GM18511 (cell line): ENCODE results near the gene SLC6A3.

Experiments used
- ATAC-seq: cut with Tn5 transposase; IDR thresholded peaks from one replicate; pipeline ENCODE4 v1.9.1; 2021; ENCODE audit warnings: mild to moderate bottlenecking, moderate library complexity; ENCODE audit not compliant: unreplicated experiment

Gene SLC6A3

DNA sequence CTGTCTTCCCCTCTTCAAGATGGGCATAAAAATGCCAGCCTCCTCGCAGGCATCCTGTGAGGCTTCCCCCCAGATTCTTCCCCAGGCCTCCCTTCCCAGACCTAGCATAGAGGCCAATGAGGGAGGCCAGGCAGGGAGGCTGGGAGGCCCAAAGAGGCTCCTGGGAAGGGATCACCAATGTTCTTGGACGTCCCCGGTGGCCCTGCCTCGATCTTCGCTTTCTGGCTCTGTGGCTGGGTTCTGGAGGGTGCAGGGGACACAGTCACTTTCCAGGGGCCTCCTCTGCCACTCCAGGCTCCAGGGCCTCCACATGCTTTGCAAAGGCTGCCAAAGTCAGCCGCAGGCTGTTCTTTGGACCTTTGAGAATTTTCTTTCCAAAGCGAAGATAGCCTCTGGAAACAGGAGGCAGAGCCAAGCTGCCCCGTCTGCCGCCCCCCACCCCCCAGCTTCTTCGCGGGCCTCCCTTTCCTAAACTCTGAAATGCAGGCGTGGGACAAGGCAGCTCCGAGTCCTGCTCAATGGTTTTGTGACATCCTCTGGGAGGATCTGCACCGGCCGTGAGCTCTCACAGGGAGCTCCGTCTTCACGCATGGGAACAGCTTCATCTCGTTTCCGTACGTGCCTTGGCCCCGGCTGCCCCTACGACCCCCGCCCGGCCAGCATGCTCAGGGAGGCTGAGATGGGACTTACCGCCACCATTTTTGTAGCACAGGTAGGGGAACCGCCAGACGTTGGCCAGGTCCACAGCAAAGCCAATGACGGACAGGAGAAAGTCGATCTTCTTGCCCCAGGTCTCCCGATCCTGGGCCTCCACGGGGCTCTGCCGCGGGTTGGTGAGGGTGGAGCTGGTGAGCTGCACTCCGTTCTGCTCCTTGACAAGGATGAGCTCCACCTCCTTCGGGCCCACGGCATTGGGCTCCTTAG lies 2.8 kb downstream of the SLC6A3 start:
- no peak for ATAC-seq

DNA sequence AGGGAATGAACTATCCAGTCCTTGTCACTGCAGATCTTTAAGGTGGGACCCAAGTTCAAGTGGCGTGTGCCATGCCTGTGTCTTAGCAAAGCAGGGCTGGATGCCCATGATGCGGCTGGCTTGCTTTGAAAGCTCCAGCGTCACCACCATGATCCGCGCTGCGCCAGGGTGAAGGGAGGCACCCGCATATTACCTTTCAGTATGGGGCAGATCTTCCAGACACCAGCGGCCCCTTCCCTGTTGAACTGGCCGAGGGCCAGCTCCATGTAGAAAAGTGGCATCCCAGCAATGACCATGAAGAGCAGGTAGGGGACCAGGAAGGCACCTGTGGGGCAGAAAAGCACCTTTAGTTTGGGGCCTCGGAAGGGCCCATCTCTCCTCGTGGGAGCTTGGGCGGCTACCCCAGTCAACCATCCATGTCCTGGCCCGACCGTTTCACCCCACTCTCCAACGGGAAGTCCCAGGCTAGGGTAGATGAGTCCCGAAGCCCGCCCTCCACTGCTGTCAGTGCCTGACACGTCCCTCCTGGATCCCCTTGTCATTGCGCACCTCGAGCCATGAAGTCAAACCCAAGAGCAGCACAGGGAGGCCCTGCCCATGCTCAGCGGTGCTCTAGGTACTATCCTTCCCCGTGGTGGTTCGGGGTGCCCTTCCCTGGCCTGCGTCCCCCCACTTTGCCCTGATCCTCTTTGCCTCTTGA lies 3.9 kb downstream of the SLC6A3 start:
- ATAC-seq = no peak

DNA sequence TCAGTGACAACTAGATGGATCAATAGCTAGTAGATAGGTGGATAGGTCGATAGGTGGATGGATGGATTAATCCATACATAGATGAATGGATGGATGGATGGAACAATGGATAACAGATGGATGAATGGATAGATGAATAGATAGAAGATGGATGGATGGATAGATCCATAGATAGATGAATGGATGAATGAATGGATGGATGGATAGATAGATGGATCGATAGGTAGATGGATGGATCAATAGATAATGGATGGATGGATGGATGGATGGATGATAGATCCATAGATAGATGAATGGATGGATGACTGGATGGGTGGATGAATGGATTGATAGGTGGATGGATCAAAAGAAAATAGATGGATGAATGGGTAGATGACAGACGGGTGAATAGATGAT lies 5.1 kb downstream of the SLC6A3 start:
- ATAC-seq = no peak

- ATAC-seq = no peak
Observed at GRCh38 chr5:1439388-1440097, 5.7 kb downstream of the SLC6A3 start.

DNA sequence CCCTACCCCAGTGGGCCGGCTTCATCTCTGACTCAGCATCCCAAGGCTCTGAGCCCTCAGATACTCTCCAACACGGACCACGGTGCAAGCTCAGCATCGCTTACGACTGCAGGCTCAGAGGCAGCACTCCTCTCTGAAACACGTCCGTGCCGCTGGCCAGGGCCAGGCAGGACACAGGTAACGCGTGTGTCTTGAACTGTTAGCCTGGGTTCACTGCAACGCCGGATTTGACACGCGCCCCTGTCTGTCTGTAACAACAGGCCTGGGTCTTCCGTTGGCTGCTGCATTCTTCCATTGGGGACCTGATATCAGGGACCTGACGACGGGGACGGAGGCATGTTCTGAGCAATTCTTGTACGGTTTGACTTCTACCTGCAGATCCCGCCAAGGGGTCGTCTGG lies 6.4 kb downstream of the SLC6A3 start:
- ATAC-seq = no peak

DNA sequence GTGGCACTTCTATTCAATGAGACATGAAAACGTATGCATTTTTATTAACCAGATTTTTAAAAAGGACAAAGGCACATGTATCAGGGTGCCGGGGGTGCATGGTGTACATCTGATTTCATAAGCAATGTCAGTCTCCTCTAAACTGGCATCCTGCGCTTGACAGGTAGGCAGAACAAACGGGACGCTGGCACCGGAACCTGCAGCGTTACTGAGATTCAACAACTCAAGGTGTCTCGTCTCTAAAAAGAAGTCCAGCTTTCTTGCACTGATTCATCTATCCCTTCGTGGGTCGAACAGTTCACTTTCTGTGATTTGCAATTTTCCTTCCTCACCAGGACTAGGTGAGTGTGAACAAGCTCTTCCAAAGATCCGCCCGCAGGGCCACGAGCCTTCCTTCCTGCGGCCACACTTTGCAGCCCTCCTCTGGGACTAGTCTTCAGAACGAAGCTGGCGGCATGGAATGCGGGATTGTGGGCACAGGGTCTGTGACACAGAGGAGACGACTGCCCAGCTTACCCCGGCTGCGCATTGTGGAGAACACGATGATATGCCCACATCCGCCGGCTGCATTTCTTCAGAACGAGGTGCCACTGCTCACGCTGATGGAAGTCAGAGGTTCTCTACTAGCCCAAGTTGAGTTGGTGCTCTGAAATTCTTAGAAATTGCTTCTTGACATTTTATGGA lies 7.2 kb downstream of the SLC6A3 start:
- ATAC-seq = no peak

DNA sequence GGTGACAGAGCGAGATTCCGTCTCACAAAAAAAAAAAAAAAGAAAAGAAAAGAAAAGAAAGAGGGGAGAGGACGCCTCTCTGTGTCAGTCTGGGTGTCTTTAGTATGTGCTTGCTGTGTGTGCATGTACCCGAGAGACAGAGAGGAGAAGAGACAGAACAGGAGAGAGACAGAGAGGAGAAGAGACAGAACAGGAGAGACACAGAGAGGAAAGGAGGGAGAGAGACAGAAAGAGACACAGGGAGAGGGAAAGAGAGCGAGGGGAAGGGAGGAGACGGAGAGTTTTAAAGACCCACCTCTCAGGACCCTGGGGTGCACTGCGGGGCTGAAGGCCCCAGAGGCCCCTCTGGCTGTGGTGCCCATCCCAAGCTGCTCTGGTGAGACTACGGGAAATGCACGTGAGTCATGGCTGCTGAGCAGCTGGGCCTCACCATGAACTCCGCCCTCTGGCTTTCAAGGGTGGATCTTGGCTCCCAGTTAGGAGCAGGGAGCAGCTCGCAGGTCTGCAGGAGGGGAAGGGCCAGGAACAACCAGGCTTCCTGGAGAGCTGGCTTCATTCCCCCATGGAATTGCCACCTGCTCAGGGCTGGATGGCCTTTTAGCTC lies 7.9 kb downstream of the SLC6A3 start:
- no peak for ATAC-seq

DNA sequence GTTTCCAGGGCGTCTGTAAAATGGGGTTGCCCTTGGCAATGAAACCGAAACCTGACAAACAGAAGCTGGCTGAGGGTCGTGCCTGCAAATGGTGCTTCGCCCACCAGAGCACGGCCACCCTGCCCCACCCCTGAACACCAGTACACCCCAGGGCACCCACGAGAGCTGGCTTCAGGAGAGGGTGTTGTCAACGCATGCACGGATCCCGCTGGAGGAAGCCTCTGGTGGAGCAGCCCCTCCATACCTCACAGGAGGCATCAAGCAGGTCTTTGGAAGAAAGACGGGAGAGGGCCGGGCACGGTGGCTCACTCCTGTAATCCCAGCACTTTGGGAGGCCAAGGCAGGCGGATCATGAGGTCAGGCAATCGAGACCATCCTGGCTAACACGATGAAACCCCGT lies 8.6 kb downstream of the SLC6A3 start:
- no peak for ATAC-seq

DNA sequence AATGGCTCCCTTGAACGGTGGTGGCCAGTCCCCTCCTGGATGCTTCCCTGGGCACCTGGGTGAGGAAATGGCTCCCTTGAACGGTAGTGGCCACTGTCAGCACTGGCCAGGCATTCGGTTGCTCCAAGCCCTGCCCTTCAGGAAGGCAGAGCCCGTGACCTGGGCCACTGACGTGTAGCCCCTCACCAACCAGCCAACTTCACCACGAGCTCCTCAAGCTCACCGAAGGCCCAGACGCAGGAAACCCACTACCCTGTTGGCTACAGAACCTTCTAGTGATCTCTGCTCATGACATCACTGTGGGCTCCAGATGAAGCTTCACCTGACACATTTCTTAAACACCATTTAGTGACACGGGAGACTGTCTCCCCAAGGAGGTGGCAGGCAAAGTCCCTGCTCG lies 9.2 kb downstream of the SLC6A3 start:
- no peak for ATAC-seq

- no peak for ATAC-seq
Observed at GRCh38 chr5:1435369-1435768, 9.9 kb downstream of the SLC6A3 start.

- ATAC-seq = no peak
Observed at GRCh38 chr5:1432296-1432695, 12.9 kb downstream of the SLC6A3 start.

DNA sequence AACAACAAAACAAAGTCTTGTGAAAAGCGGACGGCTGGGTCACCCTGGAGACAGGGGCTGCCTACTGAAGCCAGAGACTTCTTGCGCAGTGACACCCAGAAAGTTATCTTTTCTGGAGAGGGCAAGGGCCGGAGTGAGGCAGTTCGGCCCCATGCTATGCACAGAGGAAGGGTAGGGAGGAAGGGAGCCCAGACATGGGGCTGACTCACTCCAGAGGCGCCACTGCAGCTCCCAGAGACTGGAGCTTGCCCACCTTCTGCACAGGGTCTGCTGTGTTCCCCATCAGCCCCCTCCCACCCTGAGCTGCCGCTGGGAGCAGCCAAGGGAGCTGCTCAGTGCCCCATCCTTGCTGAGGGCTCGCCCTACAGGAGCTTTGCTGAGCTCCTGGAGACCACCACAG lies 13.3 kb downstream of the SLC6A3 start:
- no peak for ATAC-seq

GRCh38 chr5:1431021-1431811 lies 14.0 kb downstream of the SLC6A3 start:
- no peak for ATAC-seq

DNA sequence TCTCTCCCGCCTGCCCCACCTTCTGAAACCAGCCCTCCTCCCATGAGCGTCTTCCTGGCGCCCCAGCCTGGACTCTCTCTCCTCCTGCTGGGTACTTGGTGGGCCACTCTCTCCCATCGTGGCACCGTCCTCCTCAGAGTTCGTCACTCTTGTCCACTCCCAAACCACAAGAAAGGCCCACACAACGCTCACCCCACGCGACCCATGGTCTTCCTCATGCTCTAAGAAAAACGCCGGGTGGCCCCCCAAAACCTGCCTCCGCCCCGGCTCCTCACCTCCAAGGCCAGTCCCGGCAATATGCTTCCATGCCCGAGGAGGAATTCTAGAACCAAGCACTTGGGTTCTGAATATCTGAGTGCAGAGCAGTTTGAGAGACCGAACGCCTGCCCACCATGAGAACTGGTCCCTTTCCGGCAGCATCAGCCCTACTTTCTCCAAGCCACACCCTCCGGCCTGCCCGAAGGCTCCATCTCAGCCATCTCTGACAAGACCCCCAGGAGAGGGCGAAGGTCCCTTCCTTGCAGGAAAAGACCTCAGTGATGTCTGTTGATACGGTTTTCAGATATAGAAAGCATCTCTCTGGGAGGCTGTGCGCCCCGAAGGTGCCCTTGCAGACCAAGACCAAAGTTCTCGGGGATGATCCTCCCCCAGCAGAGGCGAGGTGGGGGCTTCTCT lies 15.0 kb downstream of the SLC6A3 start:
- no peak for ATAC-seq

DNA sequence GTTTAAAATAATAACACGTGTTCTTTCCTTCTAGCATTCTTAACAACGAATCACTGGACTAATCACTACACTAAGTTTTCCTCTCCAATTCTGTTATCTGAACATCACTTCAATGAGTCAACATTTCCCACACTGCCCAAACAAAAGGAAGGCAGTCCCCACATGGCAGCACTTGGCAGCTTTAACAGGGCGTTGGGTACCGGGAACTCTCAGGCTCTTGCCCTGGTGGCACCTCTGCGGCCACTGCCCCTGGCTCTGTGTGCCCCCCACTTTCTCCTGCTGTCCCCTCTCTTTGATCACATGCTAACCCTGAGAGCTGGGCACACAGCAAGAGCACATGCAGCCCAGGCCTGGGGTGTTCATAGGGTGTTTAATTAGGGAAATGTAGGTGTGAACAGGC lies 15.7 kb downstream of the SLC6A3 start:
- no peak for ATAC-seq

GRCh38 chr5:1429066-1429465 lies 16.2 kb downstream of the SLC6A3 start:
- no peak for ATAC-seq

GRCh38 chr5:1428107-1428506 lies 17.1 kb downstream of the SLC6A3 start:
- ATAC-seq = no peak

DNA sequence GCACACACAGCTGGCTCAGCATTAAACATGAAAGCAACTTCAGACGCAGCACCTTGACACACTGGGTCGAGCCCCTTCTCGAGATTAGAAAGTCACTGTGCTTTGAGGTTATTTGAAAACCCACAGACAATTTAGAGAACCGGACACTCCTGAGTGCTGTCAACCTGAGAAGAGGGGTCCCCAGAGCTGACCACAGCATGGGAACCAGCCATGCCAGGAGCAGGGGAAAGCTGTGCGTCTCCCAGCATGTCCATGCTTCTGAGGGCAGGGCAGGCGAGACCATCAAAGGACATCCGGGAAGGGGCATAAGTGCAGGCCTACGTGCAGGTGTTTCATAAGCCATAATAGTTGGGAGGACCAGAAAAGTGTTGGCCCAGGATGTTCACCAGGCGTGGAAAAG lies 20.5 kb downstream of the SLC6A3 start:
- no peak for ATAC-seq

- no peak for ATAC-seq
Observed at GRCh38 chr5:1423901-1424603, 21.2 kb downstream of the SLC6A3 start.
